ENCODE data around the gene WDR13. TPM values are rescaled to one million over a fixed set of nuclear protein-coding genes. Genes with fewer than 3 reads are reported as not detected.
"Not testable (repeated sequence)": the region's sequence is repeated elsewhere in the genome, so short reads cannot be mapped to it uniquely, and the experiment has no call there.

WDR13 gene
- total RNA-seq, 1 experiment from 2014 or later, result 28.0 TPM

- TF ChIP-seq TEAD4 (CRISPR knock-in tag; IDR thresholded peaks at IDR 0.05) (no peak), ZNF396 (CRISPR knock-in tag; IDR thresholded peaks at IDR 0.05; ENCODE audit: borderline replicate concordance) (no peak), ZNF121 (CRISPR knock-in tag; IDR thresholded peaks at IDR 0.05) (no peak), TP53 (CRISPR knock-in tag; IDR thresholded peaks at IDR 0.05) (no peak), ELF4 (CRISPR knock-in tag; IDR thresholded peaks at IDR 0.05; ENCODE audit: low read depth) (no peak), MXD4 (CRISPR knock-in tag; IDR thresholded peaks at IDR 0.05; ENCODE audit: borderline replicate concordance) (no peak), E2F5 (CRISPR knock-in tag; IDR thresholded peaks at IDR 0.05) (no peak)
Measured at GRCh38 chrX:48649102-48649501, 51.8 kb downstream of the WDR13 start (continued).

- Mint-ChIP-seq H3K4me1 (peaks cover 29% of the 10 kb centered on the region), H3K27me3 (ENCODE audit: low read depth) (peaks cover 28% of the 10 kb centered on the region)
- H3K36me3 Mint-ChIP-seq; H3K27ac Mint-ChIP-seq; POLR2A ChIA-PET; ATAC-seq; CTCF ChIA-PET; H3K4me3 Mint-ChIP-seq; H3K9me3 Mint-ChIP-seq; DNase-seq (ENCODE audit: low spot score): not testable (repeated sequence)
Measured at GRCh38 chrX:48652055-48652579, 54.8 kb downstream of the WDR13 start.

- H3K36me3 Mint-ChIP-seq; CTCF ChIA-PET; H3K9me3 Mint-ChIP-seq; DNase-seq (ENCODE audit: low spot score); ATAC-seq; POLR2A ChIA-PET: not testable (repeated sequence)
- Mint-ChIP-seq H3K27ac (peak overlapping the region; percentile 68; the same call in 1 of the 2 replicates), H3K27me3 (ENCODE audit: low read depth) (peaks cover 21% of the 10 kb centered on the region), H3K4me3 (0 out of 2 replicates have a peak overlapping the region, but pooled peaks have one; percentile 10), H3K4me1 (peaks cover 17% of the 10 kb centered on the region)
Measured at GRCh38 chrX:48654746-48655145, 57.5 kb downstream of the WDR13 start.

Other genes starting within 250 kb of the WDR13 start
- 0.25 TPM in 1 of 3 replicates, not detected in the others for gene SSX3, start 240.8 kb upstream of the WDR13 start, total RNA-seq (2021)
- 0.17 TPM in 1 of 3 replicates, not detected in the others for gene SSX4, start 214.0 kb upstream of the WDR13 start, total RNA-seq (2021)
- gene SSX4B, start 185.5 kb upstream of the WDR13 start, total RNA-seq (2021), result 0.17 TPM in 1 of 3 replicates, not detected in the others
- gene SLC38A5, start 127.2 kb upstream of the WDR13 start, total RNA-seq (2021), result 30.9 to 50.6 TPM (median 34.6 TPM) in 3 replicates
- gene FTSJ1, start 121.3 kb upstream of the WDR13 start, total RNA-seq (2021), result 50.2 to 54.5 TPM (median 53.9 TPM) in 3 replicates
- 16.4 to 19.7 TPM (median 16.9 TPM) in 3 replicates for gene PORCN, start 88.5 kb upstream of the WDR13 start, total RNA-seq (2021)
- gene EBP, start 75.7 kb upstream of the WDR13 start, total RNA-seq (2021), result 129 to 145 TPM (median 138 TPM) in 3 replicates
- gene TBC1D25, start 57.8 kb upstream of the WDR13 start, total RNA-seq (2021), result 7.5 to 10.2 TPM (median 9.9 TPM) in 3 replicates
- gene RBM3, start 23.0 kb upstream of the WDR13 start, total RNA-seq (2021), result 97.7 to 148 TPM (median 99.6 TPM) in 3 replicates
- gene WAS, start 86.3 kb downstream of the WDR13 start, total RNA-seq (2021), result 0.79 to 1.6 TPM (median 0.96 TPM) in 3 replicates
- 14.2 to 16.5 TPM (median 16.4 TPM) in 3 replicates for gene SUV39H1, start 99.2 kb downstream of the WDR13 start, total RNA-seq (2021)
- 0.27 TPM in 1 of 3 replicates, not detected in the others for gene GLOD5, start 164.3 kb downstream of the WDR13 start, total RNA-seq (2021)
- gene GATA1, start 189.1 kb downstream of the WDR13 start, total RNA-seq (2021), result 0.25 to 0.27 TPM (median 0.26 TPM) in 3 replicates
- gene HDAC6, start 204.6 kb downstream of the WDR13 start, total RNA-seq (2021), result 58.5 to 60.3 TPM (median 59.2 TPM) in 3 replicates
- gene ERAS, start 229.0 kb downstream of the WDR13 start, total RNA-seq (2021), result not detected in 3 replicates
- 7.4 to 8.0 TPM (median 7.5 TPM) in 3 replicates for gene PCSK1N, start 238.1 kb downstream of the WDR13 start, total RNA-seq (2021)